Suprapubic skin (tissue), 3 donors: ENCODE data around the gene GRIN2A.

Experiments used
- POLR2A ChIP-seq, 2 donors: fragments of 450-650 bp; IDR thresholded peaks; one replicate each; pipeline ENCODE4 v1.6.1; 2017; ENCODE audit warnings: antibody characterized with exemption in 2 of 2, mild to moderate bottlenecking in 2 of 2, moderate library complexity in 2 of 2
- TF ChIP-seq, protein P1 (sequence below), 2 donors: fragments of 200-600 bp in 1 of 2; fragments of 450-650 bp in 1 of 2; sonication (generic) in 1 of 2; IDR thresholded peaks; one replicate each; pipeline ENCODE4 v1.5.1; 2016 to 2019; ENCODE audit warnings: antibody characterized with exemption in 2 of 2, mild to moderate bottlenecking in 1 of 2, moderate library complexity in 1 of 2

DNA sequence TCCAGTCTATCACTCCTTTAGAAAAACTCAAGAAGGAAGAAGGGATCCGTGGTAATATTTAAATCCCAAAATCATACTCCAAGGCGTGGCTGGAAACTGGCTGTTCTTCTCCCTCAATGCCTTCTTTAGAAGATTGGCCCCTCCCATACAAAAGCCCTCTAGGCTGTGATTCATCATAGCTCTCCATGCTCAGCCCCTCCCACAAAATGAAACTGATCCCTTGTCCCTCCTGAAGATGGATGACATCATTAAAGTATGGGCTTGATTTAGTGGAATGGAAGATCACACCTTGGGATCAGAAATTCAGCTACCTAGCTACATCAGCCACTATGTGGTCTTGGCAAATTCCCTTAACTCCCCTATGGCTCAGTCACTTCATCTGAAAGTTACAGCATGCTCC is 4.1 kb downstream of the GRIN2A start:
- no peak for TF ChIP-seq POLR2A (IDR thresholded peaks at IDR 0.05)
- TF ChIP-seq, protein P1, sequence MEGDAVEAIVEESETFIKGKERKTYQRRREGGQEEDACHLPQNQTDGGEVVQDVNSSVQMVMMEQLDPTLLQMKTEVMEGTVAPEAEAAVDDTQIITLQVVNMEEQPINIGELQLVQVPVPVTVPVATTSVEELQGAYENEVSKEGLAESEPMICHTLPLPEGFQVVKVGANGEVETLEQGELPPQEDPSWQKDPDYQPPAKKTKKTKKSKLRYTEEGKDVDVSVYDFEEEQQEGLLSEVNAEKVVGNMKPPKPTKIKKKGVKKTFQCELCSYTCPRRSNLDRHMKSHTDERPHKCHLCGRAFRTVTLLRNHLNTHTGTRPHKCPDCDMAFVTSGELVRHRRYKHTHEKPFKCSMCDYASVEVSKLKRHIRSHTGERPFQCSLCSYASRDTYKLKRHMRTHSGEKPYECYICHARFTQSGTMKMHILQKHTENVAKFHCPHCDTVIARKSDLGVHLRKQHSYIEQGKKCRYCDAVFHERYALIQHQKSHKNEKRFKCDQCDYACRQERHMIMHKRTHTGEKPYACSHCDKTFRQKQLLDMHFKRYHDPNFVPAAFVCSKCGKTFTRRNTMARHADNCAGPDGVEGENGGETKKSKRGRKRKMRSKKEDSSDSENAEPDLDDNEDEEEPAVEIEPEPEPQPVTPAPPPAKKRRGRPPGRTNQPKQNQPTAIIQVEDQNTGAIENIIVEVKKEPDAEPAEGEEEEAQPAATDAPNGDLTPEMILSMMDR (IDR thresholded peaks at IDR 0.05): no peak
